PC-3 (cell line): Measurements from ENCODE around the gene ZCCHC4. TPM values are rescaled to one million over a fixed set of nuclear protein-coding genes. Genes with fewer than 3 reads are reported as not detected.

Experiments used
- ATAC-seq: fragments of 200-7000 bp; cut with Tn5 transposase; 2 replicates; pipeline ENCODE4 v1.9.1; 2020; ENCODE audit warnings: mild to moderate bottlenecking, moderate library complexity
- BruUV-seq: library from RNA; stranded (reverse); fragments of 400-500 nt; replicated peaks from 2 replicates; lab custom pipeline; 2021; lab: Mats Ljungman, UMichigan
- CTCF ChIA-PET: fragments of 300-600 bp; sonication (Branson Sonifier 250); formaldehyde crosslinking; loops from one replicate; lab custom pipeline; 2022; ENCODE audit warnings: antibody characterized with exemption; lab: Charles Lee
- POLR2A ChIA-PET: fragments of 300-600 bp; sonication (Branson Sonifier 250); formaldehyde crosslinking; loops from one replicate; lab custom pipeline; 2022; ENCODE audit warnings: antibody characterized with exemption; ENCODE audit not compliant: unreplicated experiment; lab: Charles Lee
- DNase-seq: peaks from one replicate; pipeline ENCODE4 v3.0.0-alpha.2; 2015
- H2AFZ ChIP-seq: fragments of 300-600 bp; sonication (generic); 2 replicates; pipeline ENCODE4 v1.6.0; 2016; ENCODE audit warnings: antibody characterized with exemption, low read length
- H3F3A ChIP-seq: fragments of 300-600 bp; sonication (generic); one replicate; pipeline ENCODE4 v1.6.0; 2017; ENCODE audit warnings: antibody characterized with exemption, low read length, control low read depth, mild to moderate bottlenecking; ENCODE audit not compliant: unreplicated experiment
- H3K27ac ChIP-seq: fragments of 300-600 bp; sonication (generic); 2 replicates; pipeline ENCODE4 v1.5.1; 2016; ENCODE audit warnings: mild to moderate bottlenecking, low read length
- H3K27me3 ChIP-seq: fragments of 300-600 bp; sonication (generic); 2 replicates; pipeline ENCODE4 v1.6.1; 2016; ENCODE audit warnings: low read length, mixed read lengths
- H3K36me3 ChIP-seq: fragments of 300-600 bp; sonication (generic); 2 replicates; pipeline ENCODE4 v1.6.1; 2016; ENCODE audit warnings: low read depth, mixed run types, low read length, mixed read lengths
- H3K4me1 ChIP-seq: fragments of 300-600 bp; sonication (generic); 2 replicates; pipeline ENCODE4 v1.5.1; 2016; ENCODE audit warnings: low read length; ENCODE audit not compliant: insufficient read depth
- H3K4me2 ChIP-seq: fragments of 300-600 bp; sonication (generic); 2 replicates; pipeline ENCODE4 v1.6.0; 2016; ENCODE audit warnings: low read length
- H3K4me3 ChIP-seq: fragments of 300-600 bp; sonication (generic); 2 replicates; pipeline ENCODE4 v1.5.1; 2016; ENCODE audit warnings: mild to moderate bottlenecking, low read length, mixed read lengths
- H3K79me2 ChIP-seq: fragments of 300-600 bp; sonication (generic); 2 replicates; pipeline ENCODE4 v1.6.1; 2017; ENCODE audit warnings: low read length, mixed read lengths
- H3K9ac ChIP-seq: fragments of 300-600 bp; sonication (generic); 2 replicates; pipeline ENCODE4 v1.6.0; 2016; ENCODE audit warnings: mild to moderate bottlenecking, low read length
- H3K9me2 ChIP-seq: fragments of 300-600 bp; sonication (generic); replicated peaks from 2 replicates; pipeline ENCODE4 v1.6.1; 2016; ENCODE audit warnings: mixed run types, low read length, mixed read lengths
- H3K9me3 ChIP-seq: fragments of 300-600 bp; sonication (generic); 2 replicates; pipeline ENCODE4 v1.6.1; 2016; ENCODE audit warnings: low read length, mixed read lengths
- H4K20me1 ChIP-seq: fragments of 300-600 bp; sonication (generic); 2 replicates; pipeline ENCODE4 v1.6.1; 2016; ENCODE audit warnings: low read length, mixed read lengths
- EZH2 ChIP-seq: fragments of 300-600 bp; sonication (generic); IDR thresholded peaks from one replicate; pipeline ENCODE4 v1.6.1; 2017; ENCODE audit warnings: antibody characterized with exemption, mild to moderate bottlenecking, low read length; ENCODE audit not compliant: unreplicated experiment
- EZH2phosphoT487 ChIP-seq: fragments of 300-600 bp; sonication (generic); IDR thresholded peaks from 2 replicates; pipeline ENCODE4 v1.6.1; 2018; ENCODE audit warnings: mild to moderate bottlenecking, antibody characterized with exemption, low read length, borderline replicate concordance
- intact Hi-C: fragments of 100-400 bp; cut with micrococcal nuclease; formaldehyde crosslinking; loops from 2 replicates; pipeline ENCODE4 v1.9.0; 2023
- total RNA-seq: library from RNA; depleted of rRNA; stranded (reverse); fragments of >200 nt; gene quantifications from 2 replicates; pipeline ENCODE4 v1.2.3, GENCODE V29; 2014
- TF ChIP-seq, protein P1 (sequence below): fragments of 300-600 bp; sonication (generic); conservative IDR thresholded peaks from 2 replicates; pipeline ENCODE4 v1.5.1; 2017; ENCODE audit warnings: antibody characterized with exemption, low read depth, mild to moderate bottlenecking, low read length

Gene ZCCHC4
- total RNA-seq, 1 experiment from 2014 or later = 6.8 TPM

DNA sequence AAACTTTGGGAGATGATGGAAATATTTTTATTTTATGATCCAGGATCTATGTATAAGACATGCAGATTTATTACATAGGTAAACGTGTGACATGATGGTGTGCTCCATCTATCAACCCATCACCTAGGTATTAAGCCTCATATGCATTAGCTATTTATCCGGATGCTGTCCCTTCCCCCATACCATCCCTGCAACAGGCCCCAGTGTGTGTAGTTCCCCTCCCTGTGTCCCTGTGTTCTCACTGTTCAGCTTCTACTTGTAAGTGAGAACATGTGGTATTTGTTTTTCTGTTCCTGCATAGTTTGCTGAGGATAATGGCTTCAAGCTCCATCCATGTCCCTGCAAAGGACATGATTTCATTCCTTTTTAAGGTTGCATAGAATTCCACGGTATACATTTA is 28.1 kb upstream of the ZCCHC4 start:
- Histone ChIP-seq H4K20me1 (no peaks in the 10 kb centered on the region), H3K79me2 (no peaks in the 10 kb centered on the region), H3F3A (no peaks in the 10 kb centered on the region), H3K4me2 (peak overlapping the region; percentile 68), H3K27ac (peak overlapping the region; percentile 90), H3K4me3 (no peak overlapping the region), H3K9me3 (no peaks in the 10 kb centered on the region), H2AFZ (no peak overlapping the region), H3K27me3 (no peaks in the 10 kb centered on the region), H3K4me1 (peaks cover 23% of the 10 kb centered on the region), H3K36me3 (no peaks in the 10 kb centered on the region), H3K9me2 (no peaks in the 10 kb centered on the region), H3K9ac (no peak overlapping the region)
- TF ChIP-seq EZH2 (no peak), EZH2phosphoT487 (no peak)
- TF ChIP-seq, protein P1, sequence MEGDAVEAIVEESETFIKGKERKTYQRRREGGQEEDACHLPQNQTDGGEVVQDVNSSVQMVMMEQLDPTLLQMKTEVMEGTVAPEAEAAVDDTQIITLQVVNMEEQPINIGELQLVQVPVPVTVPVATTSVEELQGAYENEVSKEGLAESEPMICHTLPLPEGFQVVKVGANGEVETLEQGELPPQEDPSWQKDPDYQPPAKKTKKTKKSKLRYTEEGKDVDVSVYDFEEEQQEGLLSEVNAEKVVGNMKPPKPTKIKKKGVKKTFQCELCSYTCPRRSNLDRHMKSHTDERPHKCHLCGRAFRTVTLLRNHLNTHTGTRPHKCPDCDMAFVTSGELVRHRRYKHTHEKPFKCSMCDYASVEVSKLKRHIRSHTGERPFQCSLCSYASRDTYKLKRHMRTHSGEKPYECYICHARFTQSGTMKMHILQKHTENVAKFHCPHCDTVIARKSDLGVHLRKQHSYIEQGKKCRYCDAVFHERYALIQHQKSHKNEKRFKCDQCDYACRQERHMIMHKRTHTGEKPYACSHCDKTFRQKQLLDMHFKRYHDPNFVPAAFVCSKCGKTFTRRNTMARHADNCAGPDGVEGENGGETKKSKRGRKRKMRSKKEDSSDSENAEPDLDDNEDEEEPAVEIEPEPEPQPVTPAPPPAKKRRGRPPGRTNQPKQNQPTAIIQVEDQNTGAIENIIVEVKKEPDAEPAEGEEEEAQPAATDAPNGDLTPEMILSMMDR = no peak
- no TSS peak for BruUV-seq
- ATAC-seq = no peak
- intact Hi-C loops = loop anchor here (1.0 kb wide), 1 partner anchor 28 kb away; the partner anchor contains the start of gene ZCCHC4
- CTCF ChIA-PET = interaction anchor here (0.7 kb wide), 1 partner anchor 16 kb away, joined by 3 read pairs; no protein-coding TSS in a partner anchor
- POLR2A ChIA-PET = interaction anchor here (0.6 kb wide), 1 partner anchor 809 kb away, joined by 5 read pairs; no protein-coding TSS in a partner anchor
- no peak for DNase-seq

DNA sequence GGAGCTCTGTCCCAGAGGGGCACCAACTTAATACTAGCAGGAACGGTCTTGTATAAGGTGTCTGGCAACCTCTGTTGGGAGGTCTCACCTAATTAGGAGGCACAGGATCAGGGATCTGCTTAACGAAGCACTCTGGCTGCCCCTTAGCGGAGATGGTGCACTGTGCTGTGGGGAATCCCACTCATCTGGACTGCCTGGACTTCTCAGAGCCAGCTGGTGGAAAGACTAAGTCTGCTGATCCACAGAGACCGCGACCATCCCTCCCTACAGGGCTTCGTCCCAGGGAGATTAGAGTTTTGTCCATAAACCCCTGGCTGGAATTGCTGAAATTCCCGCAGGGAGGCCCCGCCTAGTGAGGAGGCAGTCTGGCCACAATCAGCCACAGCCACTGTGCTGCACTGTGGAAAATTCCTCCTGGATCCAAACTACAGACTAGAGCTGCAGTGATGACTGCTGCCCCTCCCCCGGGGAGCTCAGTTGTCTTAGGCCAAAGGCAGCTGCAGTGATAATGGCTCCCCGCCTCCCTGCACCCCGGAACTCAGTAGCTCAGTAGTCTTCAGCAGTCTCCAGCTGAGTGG is 22.0 kb upstream of the ZCCHC4 start:
- no peaks in the 10 kb centered on the region for H3K9me3 ChIP-seq
- H3K4me1 ChIP-seq = no peaks in the 10 kb centered on the region
- no peaks in the 10 kb centered on the region for H3F3A ChIP-seq
- H3K9me2 ChIP-seq = no peaks in the 10 kb centered on the region
- no peaks in the 10 kb centered on the region for H4K20me1 ChIP-seq
- TF ChIP-seq EZH2 (no peak), EZH2phosphoT487 (no peak)
- TF ChIP-seq, protein P1 = no peak
- H3K27me3 ChIP-seq = no peaks in the 10 kb centered on the region
- H3K36me3 ChIP-seq = no peaks in the 10 kb centered on the region
- intact Hi-C loops = no loop called here
- H3K4me2 ChIP-seq = no peak overlapping the region
- POLR2A ChIA-PET = no interaction called here
- H3K27ac ChIP-seq = no peak overlapping the region
- no peaks in the 10 kb centered on the region for H3K79me2 ChIP-seq
- no peak overlapping the region for H2AFZ ChIP-seq
- ATAC-seq = no peak
- CTCF ChIA-PET = no interaction called here
- no peak overlapping the region for H3K9ac ChIP-seq
- DNase-seq = no peak
- H3K4me3 ChIP-seq = no peak overlapping the region
- BruUV-seq = no TSS peak

DNA sequence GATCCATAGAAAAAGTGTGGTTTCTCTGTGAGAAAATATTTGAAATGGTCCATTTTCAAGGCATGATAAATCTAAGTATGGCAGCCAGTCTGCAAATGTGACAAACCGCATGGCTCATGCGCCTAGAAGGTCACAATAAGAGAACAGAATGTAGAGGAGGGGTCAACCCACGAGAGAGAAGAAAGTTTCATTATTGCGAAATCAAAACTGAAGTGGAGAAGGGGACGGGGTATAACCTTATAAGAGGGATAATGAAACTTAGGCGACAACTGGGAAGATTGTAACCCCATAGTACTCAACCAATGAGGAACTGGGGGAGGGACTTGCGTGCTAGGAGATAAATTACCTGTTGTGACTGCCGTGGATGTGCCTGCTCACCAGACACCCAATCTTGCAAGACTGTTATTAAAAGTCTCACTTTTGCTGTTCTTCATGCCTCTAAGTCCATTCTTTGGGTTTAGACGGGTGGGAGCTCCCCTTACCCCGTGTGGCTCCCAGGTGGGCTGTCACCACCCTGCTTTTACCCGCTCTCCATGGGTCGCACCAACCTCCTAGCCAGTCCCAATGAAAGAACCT is 21.3 kb upstream of the ZCCHC4 start:
- Histone ChIP-seq H4K20me1 (no peaks in the 10 kb centered on the region), H3F3A (no peaks in the 10 kb centered on the region), H3K4me1 (no peaks in the 10 kb centered on the region), H3K9ac (no peak overlapping the region), H3K9me2 (no peaks in the 10 kb centered on the region), H3K36me3 (no peaks in the 10 kb centered on the region), H3K27me3 (no peaks in the 10 kb centered on the region), H3K9me3 (no peaks in the 10 kb centered on the region), H3K27ac (no peak overlapping the region), H3K4me3 (no peak overlapping the region), H3K4me2 (no peak overlapping the region), H2AFZ (no peak overlapping the region), H3K79me2 (no peaks in the 10 kb centered on the region)
- no TSS peak for BruUV-seq
- no peak for DNase-seq
- POLR2A ChIA-PET = no interaction called here
- intact Hi-C loops = no loop called here
- no peak for ATAC-seq
- CTCF ChIA-PET = no interaction called here
- TF ChIP-seq EZH2phosphoT487 (no peak), EZH2 (no peak)
- TF ChIP-seq, protein P1 = no peak
